ENCODE data around the gene ITGB6.
"Not testable (repeated sequence)": the region's sequence is repeated elsewhere in the genome, so short reads cannot be mapped to it uniquely, and the experiment has no call there.

The ITGB6 gene

GRCh38 chr2:160181146-160181836, 18.8 kb downstream of the ITGB6 start:
- DNase-seq (ENCODE audit: low read depth in 2 of 2), result not testable (repeated sequence)

DNA sequence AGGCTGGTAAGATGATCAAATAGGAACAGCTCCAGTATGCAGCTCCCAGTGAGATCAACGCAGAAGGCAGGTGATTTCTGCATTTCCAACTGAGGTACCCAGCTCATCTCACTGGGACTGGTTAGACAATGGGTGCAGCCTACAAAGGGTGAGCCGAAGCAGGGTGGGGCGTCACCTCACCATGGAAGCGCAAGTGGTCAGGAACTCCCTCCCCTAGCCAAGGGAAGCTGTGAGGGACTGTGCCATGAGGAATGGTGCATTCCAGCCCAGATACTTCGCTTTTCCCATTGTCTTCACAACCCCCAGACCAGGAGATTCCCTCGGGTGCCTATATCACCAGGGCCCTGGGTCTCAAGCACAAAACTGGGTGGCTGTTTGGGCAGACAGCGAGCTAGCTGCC, 19.4 kb downstream of the ITGB6 start:
- not testable (repeated sequence) for DNase-seq (ENCODE audit: low read depth in 2 of 2)

GRCh38 chr2:160180172-160180571, 19.9 kb downstream of the ITGB6 start:
- no peak for DNase-seq (ENCODE audit: low read depth in 2 of 2)

- DNase-seq (ENCODE audit: low read depth in 2 of 2), result no peak
These were observed 24.6 kb downstream of the ITGB6 start for GRCh38 chr2:160175169-160176134.

DNA sequence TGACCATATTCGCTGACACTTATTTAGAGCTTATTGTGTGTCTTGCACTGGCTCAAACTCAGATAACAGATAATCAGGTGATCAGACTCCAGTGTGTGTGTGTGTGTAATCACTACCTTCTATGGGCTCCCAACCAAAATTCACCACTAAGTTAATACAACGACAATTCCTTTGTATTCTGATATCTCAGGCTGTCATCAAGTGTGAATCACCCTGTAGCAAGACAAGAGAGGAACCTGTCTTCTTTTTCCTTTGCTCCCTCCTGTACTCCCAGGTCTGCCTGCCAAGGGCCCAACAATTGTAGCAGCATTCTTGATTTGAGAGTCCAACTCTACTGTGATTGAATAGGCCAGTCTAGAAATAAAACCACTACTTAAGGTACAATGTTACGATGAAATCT, 25.8 kb downstream of the ITGB6 start:
- no peak for DNase-seq (ENCODE audit: low read depth in 2 of 2)

- no peak for DNase-seq (ENCODE audit: low read depth in 2 of 2)
These were observed 30.1 kb downstream of the ITGB6 start for GRCh38 chr2:160169988-160170387.

- DNase-seq (ENCODE audit: low read depth in 2 of 2), result no peak
These were observed 30.6 kb downstream of the ITGB6 start for GRCh38 chr2:160169471-160169870.

- no peak for DNase-seq (ENCODE audit: low read depth in 2 of 2)
These were observed 31.2 kb downstream of the ITGB6 start for GRCh38 chr2:160168878-160169277.

DNA sequence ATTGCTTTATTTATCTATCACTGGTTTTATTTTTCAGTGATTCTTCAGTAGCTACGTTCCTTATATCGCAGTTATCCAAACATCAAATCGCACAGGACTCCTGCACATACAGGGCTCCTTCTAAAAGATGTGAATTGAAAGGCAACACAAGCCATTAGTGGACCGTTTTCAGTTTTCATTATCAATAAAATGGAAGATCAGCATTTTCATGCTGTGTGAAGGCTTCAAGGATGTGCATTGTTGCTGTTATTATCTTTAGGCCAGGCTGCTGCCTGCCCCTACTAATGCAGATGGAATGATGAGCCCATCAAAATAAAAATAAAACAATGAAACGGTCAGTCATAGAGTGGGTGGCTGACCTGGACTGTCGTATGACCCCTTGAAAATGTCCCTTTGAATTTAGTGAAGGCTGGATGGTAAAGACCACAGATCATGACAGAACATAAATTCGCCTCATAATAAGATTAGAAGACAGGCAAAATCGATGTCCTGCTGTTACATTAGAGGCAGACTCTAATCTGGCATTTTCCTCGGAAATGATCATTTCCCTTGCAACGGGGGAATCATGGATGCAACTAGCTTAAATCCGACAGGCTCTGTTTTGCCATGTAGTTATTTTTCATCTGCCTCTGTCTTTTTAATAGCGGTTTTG, 32.9 kb downstream of the ITGB6 start:
- DNase-seq (ENCODE audit: low read depth in 2 of 2), result no peak

DNA sequence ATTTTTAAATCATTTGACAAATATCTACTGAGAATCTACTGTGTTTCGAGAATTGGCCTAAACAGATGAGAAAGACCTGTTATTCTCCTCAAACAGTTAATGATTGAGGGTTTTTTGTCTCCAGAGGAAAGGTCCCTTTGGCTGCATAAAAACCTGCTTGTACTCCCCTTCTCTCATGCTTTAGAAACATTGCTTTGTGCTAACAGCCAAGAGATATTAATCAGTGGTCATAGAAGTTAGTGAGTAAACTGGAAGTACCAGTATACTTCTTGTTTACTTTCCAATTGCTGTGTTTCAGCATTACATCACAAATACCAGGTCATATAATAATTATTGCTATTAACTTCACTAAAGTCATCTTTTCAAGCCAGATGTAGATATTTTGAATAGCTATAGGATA, 34.1 kb downstream of the ITGB6 start:
- DNase-seq (ENCODE audit: low read depth in 2 of 2), result no peak

DNA sequence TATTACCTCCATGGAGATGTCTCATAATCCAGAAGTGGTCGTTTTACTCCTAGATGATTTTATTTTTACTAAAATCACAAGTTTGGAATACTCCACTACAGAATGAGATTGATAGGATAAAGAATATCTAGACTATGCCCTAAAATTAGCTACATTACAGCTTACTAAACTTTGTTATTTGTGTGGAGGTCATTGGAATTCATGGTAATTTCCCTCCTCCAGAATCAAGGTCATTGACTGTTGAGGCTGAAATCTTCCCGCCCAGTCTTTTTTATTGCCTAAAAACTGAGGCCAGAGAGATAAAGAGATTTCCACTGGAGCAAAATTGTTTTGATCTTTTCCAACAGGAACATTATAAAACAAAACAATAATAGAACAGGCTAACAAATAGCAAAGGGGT, 35.0 kb downstream of the ITGB6 start:
- no peak for DNase-seq (ENCODE audit: low read depth in 2 of 2)

- DNase-seq (ENCODE audit: low read depth in 2 of 2), result no peak
These were observed 41.9 kb downstream of the ITGB6 start for GRCh38 chr2:160157861-160158829.

- no peak for DNase-seq (ENCODE audit: low read depth in 2 of 2)
These were observed 43.4 kb downstream of the ITGB6 start for GRCh38 chr2:160156665-160157064.

- no peak for DNase-seq (ENCODE audit: low read depth in 2 of 2)
These were observed 44.0 kb downstream of the ITGB6 start for GRCh38 chr2:160156100-160156499.

DNA sequence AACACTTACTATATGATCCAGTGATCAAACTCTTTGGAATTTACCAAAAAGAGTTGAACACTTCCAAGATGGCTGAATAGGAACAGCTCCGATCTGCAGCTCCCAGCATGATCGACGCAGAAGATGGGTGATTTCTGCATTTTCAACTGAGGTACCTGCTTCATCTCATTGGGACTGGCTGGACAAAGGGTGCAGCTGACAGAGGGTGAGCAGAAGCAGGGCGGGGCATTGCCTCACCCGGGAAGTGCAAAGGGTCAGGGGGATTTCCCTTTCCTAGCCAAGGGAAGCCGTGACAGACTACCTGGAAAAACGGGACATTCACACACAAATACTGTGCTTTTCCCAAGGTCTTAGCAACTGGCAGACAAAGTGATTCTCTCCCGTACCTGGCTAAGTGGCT, 51.7 kb downstream of the ITGB6 start:
- not testable (repeated sequence) for DNase-seq (ENCODE audit: low read depth in 2 of 2)

DNA sequence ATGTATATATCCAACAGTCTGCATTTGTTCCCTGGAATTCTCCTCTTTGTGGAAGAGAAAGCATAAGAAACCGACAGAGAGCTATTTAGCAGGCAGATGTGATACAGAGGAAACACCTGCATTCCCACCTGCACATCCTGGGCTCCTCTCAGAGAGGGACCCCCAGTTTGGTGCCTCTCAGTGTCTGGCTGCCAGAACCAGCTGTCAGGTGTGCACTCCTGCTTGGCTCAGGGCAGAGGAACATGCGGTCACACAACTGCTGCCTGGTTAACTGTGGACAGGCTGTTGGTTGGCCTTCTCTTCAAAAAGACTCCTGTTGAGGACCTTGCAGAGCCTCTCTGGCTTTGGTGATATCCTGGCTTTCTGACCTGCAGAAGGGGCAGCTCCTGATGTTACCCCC, 54.6 kb downstream of the ITGB6 start:
- no peak for DNase-seq (ENCODE audit: low read depth in 2 of 2)

GRCh38 chr2:160144280-160144990, 55.6 kb downstream of the ITGB6 start:
- DNase-seq (ENCODE audit: low read depth in 2 of 2), result no peak

DNA sequence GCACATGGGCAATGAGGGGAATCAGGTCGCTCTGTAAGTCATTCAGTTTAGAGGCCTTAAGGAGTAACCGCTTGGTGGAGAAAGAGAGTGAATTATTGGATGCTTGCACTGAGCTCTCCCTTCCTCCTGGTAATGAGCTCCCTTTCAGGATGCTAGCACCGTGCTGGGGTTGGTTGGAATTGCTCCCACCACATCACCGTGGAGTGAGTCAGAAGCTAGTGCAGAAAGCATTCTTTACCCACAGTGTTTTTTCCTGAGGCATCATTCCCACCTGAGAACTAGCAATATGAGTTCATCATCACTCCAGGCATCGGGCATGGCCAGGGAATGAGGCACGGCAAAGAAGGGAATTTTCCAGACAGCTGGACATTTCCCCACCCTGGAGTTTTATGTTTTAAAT, 57.6 kb downstream of the ITGB6 start:
- no peak for DNase-seq (ENCODE audit: low read depth in 2 of 2)

- DNase-seq (ENCODE audit: low read depth in 2 of 2), result no peak
These were observed 58.2 kb downstream of the ITGB6 start for GRCh38 chr2:160141912-160142311.

- DNase-seq (ENCODE audit: low read depth in 2 of 2), result no peak
These were observed 58.7 kb downstream of the ITGB6 start for GRCh38 chr2:160141419-160141818.

DNA sequence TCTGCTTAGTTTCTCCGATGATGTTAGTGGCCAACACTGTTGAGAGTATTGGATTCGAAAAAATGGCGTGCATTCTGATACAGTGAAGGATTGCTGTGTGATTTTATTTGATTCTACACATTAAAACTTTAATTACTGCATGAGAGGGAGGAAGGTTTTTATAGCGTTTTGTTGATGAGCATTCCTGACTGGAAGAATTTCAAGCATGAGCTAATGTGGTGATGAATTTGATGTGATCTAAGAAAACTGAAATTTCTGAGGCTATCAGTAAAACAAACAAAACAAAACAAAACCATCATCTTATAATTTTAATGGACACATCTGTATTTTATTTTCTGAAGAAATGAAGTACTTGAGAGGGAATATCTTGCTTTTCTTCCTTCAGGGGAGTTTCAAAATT, 59.6 kb downstream of the ITGB6 start:
- no peak for DNase-seq (ENCODE audit: low read depth in 2 of 2)
